Esophagus muscularis mucosa (tissue), 4 donors: ENCODE results near the gene ERC2. TPM values are rescaled to one million over a fixed set of nuclear protein-coding genes. Genes with fewer than 3 reads are reported as not detected.

Experiments used
- DNase-seq: peaks from one replicate; pipeline ENCODE4 v3.0.0-alpha.2; 2017; ENCODE audit errors: extremely low spot score
- H3K27ac ChIP-seq, 4 donors: fragments of 200-600 bp; sonication (generic); replicated peaks in 1 of 4; 1 replicate in 3 of 4; 2 replicates in 1 of 4; pipeline ENCODE4 v1.5.1; 2016 to 2019; ENCODE audit warnings: mild to moderate bottlenecking in 1 of 4
- H3K27me3 ChIP-seq, 4 donors: fragments of 200-600 bp; sonication (generic); one replicate each; pipeline versions ENCODE4 v1.5.1 to v1.6.0; 2016 to 2019
- H3K36me3 ChIP-seq, 4 donors: fragments of 200-600 bp; sonication (generic); one replicate each; pipeline ENCODE4 v1.5.1; 2016 to 2019
- H3K4me1 ChIP-seq, 4 donors: fragments of 200-600 bp; sonication (generic); one replicate each; pipeline ENCODE4 v1.5.1; 2016 to 2019
- H3K4me3 ChIP-seq, 4 donors: fragments of 200-600 bp; sonication (generic); 1 replicate in 2 of 4; 2 replicates in 2 of 4; pipeline ENCODE4 v1.5.1; 2016 to 2019; ENCODE audit warnings: mild to moderate bottlenecking in 4 of 4, moderate library complexity in 1 of 4
- H3K9me3 ChIP-seq, 4 donors: fragments of 200-600 bp; sonication (generic); 1 replicate in 3 of 4; 2 replicates in 1 of 4; pipeline ENCODE4 v1.5.1; 2016 to 2019
- CTCF ChIP-seq, 3 experiments: fragments of 200-600 bp in 2 of 3; fragments of 450-650 bp in 1 of 3; sonication (generic) in 2 of 3; IDR thresholded peaks; one replicate each; pipeline ENCODE4 v1.5.1; 2017 to 2019; ENCODE audit warnings: antibody characterized with exemption in 3 of 3, mild to moderate bottlenecking in 2 of 3, moderate library complexity in 1 of 3
- EP300 ChIP-seq: sonication (generic); formaldehyde crosslinking; IDR thresholded peaks from one replicate; pipeline ENCODE4 v1.6.1; 2017; ENCODE audit warnings: antibody characterized with exemption
- POLR2A ChIP-seq: fragments of 450-650 bp; IDR thresholded peaks from one replicate; pipeline ENCODE4 v1.6.1; 2017; ENCODE audit warnings: antibody characterized with exemption, moderate library complexity, mild to moderate bottlenecking, low read depth
- POLR2AphosphoS5 ChIP-seq, 2 donors: sonication (generic); formaldehyde crosslinking; IDR thresholded peaks; one replicate each; pipeline ENCODE4 v1.6.1; 2017; ENCODE audit warnings: antibody characterized with exemption in 2 of 2
- WGBS: methylation state at CpG from one replicate; pipeline ENCODE4 v1.1.5; 2018; 5-methylcytosine and 5-hydroxymethylcytosine counted together
- intact Hi-C: fragments of 100-400 bp; cut with DNase I; formaldehyde crosslinking; loops from one replicate; pipeline ENCODE4 v1.15.1; 2023
- total RNA-seq, 4 donors: library from RNA; depleted of rRNA; stranded (reverse); fragments of >200 nt; gene quantifications; one replicate each; pipeline versions ENCODE4 v1.1.0 to v1.2.1, GENCODE V29; 2016

ERC2 gene
- total RNA-seq, 4 donors from 2014 or later: 0.42 to 2.0 (median 1.5) TPM

- intact Hi-C loops: no loop called here
- 63% methylated on average over 4 of the region's 4 CpGs for WGBS
- TF ChIP-seq CTCF (IDR thresholded peaks at IDR 0.05) (no peak), POLR2AphosphoS5 (IDR thresholded peaks at IDR 0.05) (no peak), POLR2A (no peak), EP300 (no peak)
These were observed 412.7 kb downstream of the ERC2 start for GRCh38 chr3:56055546-56055945.

GRCh38 chr3:56054844-56055243 is 413.4 kb downstream of the ERC2 start:
- no peak overlapping the region for H3K4me3 ChIP-seq
- no peak overlapping the region for H3K27ac ChIP-seq
- intact Hi-C loops: no loop called here
- H3K27me3 ChIP-seq: no peaks in the 10 kb centered on the region
- no peak for DNase-seq
- TF ChIP-seq CTCF (IDR thresholded peaks at IDR 0.05): no peak
- no peak for TF ChIP-seq POLR2A
- TF ChIP-seq EP300: no peak
- no peak for TF ChIP-seq POLR2AphosphoS5 (IDR thresholded peaks at IDR 0.05)
- H3K4me1 ChIP-seq: no peaks in the 10 kb centered on the region
- no peaks in the 10 kb centered on the region for H3K36me3 ChIP-seq
- no peaks in the 10 kb centered on the region for H3K9me3 ChIP-seq
- 89% methylated on average over 10 of the region's 10 CpGs for WGBS

More at GRCh38 chr3:56055546-56055945, 412.7 kb downstream of the ERC2 start:
- Histone ChIP-seq H3K27me3 (no peaks in the 10 kb centered on the region), H3K27ac (no peak overlapping the region), H3K9me3 (no peaks in the 10 kb centered on the region), H3K4me3 (no peak overlapping the region), H3K4me1 (no peaks in the 10 kb centered on the region), H3K36me3 (no peaks in the 10 kb centered on the region)
- no peak for DNase-seq

- H3K9me3 ChIP-seq: no peaks in the 10 kb centered on the region
- intact Hi-C loops: no loop called here
- no peaks in the 10 kb centered on the region for H3K27me3 ChIP-seq
- TF ChIP-seq POLR2A (no peak), POLR2AphosphoS5 (IDR thresholded peaks at IDR 0.05) (no peak), EP300 (no peak), CTCF (IDR thresholded peaks at IDR 0.05) (no peak)
- H3K27ac ChIP-seq: no peak overlapping the region
- 48% methylated on average over 3 of the region's 3 CpGs for WGBS
- H3K4me1 ChIP-seq: no peaks in the 10 kb centered on the region
- H3K36me3 ChIP-seq: no peaks in the 10 kb centered on the region
- no peak for DNase-seq
- H3K4me3 ChIP-seq: no peak overlapping the region
These were observed 414.5 kb downstream of the ERC2 start for GRCh38 chr3:56053727-56054126.

- WGBS: 75% methylated on average over 4 of the region's 4 CpGs
- no peak for TF ChIP-seq POLR2AphosphoS5 (IDR thresholded peaks at IDR 0.05)
- no peak for TF ChIP-seq EP300
- TF ChIP-seq CTCF (IDR thresholded peaks at IDR 0.05): no peak
- intact Hi-C loops: no loop called here
- Histone ChIP-seq H3K27me3 (no peaks in the 10 kb centered on the region), H3K4me3 (no peak overlapping the region), H3K4me1 (no peaks in the 10 kb centered on the region), H3K9me3 (no peaks in the 10 kb centered on the region), H3K27ac (no peak overlapping the region), H3K36me3 (no peaks in the 10 kb centered on the region)
- DNase-seq: no peak
These were observed 416.1 kb downstream of the ERC2 start for GRCh38 chr3:56052188-56052587.

GRCh38 chr3:56051052-56051451 is 417.2 kb downstream of the ERC2 start:
- intact Hi-C loops: no loop called here
- no peak overlapping the region for H3K4me3 ChIP-seq
- no peak for DNase-seq
- no peaks in the 10 kb centered on the region for H3K9me3 ChIP-seq
- no peak for TF ChIP-seq POLR2AphosphoS5 (IDR thresholded peaks at IDR 0.05)
- no peak for TF ChIP-seq EP300
- no peak for TF ChIP-seq CTCF (IDR thresholded peaks at IDR 0.05)
- no peak for TF ChIP-seq POLR2A
- no peaks in the 10 kb centered on the region for H3K4me1 ChIP-seq
- H3K36me3 ChIP-seq: no peaks in the 10 kb centered on the region
- no peaks in the 10 kb centered on the region for H3K27me3 ChIP-seq
- H3K27ac ChIP-seq: no peak overlapping the region
